Left renal cortex interstitium (tissue), 4 donors: ENCODE measurements around the gene CDCP2. TPM values are rescaled to one million over a fixed set of nuclear protein-coding genes. Genes with fewer than 3 reads are reported as not detected.

Source experiments
- DNase-seq, 4 donors: peaks; one replicate each; pipeline ENCODE4 v3.0.0-alpha.2; 2013; ENCODE audit warnings: low read depth in 4 of 4, low spot score in 2 of 4, missing footprints in 1 of 4
- polyA plus RNA-seq, 4 donors: library from polyadenylated mRNA; unstranded; fragments of 120-200 nt; gene quantifications; one replicate each; pipeline ENCODE4 v1.2.1, GENCODE V29; 2013; ENCODE audit not compliant: insufficient read length in 4 of 4

The CDCP2 gene
- polyA plus RNA-seq, 4 donors, result 0.08 to 0.11 TPM; not detected in 2

- DNase-seq, result no peak
Observed at GRCh38 chr1:54138994-54139393, 13.8 kb downstream of the CDCP2 start.

GRCh38 chr1:54137534-54138061, 15.2 kb downstream of the CDCP2 start:
- DNase-seq, result no peak

GRCh38 chr1:54136963-54137533, 15.8 kb downstream of the CDCP2 start:
- no peak for DNase-seq

GRCh38 chr1:54136269-54136896, 16.4 kb downstream of the CDCP2 start:
- DNase-seq, result no peak

DNA sequence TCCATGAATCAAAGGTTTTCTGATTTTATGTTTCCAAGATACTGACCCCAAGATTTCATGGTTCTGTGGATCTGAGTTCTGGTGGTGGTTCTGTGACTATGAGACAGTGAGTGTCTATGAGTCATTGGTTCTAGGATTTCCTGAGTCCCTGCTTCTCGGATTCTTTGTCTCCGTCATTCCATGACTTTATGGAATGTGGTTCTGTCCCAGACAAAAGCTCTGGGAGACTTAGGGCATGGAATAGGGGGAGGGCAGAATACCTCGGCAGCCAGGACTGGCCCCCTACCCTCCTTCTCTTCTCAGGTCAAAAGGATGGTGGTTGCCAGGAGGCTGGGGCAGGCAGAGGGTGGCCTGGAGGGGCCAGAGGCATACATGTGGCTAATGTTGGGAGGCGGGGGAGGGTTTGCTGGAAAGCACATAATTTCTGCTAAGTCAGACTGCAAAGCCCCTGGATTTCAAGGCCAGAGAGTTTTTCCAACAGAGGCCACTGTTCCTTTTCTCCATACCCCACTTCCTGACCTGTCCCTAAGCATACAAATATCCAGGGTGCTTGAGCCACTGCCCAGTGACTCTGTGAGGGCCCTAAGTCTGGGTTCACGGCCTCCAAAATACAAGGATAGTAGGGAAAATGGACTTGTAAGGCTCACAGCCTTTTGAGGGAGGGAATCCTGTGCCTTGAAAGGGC, 17.2 kb downstream of the CDCP2 start:
- no peak for DNase-seq

DNA sequence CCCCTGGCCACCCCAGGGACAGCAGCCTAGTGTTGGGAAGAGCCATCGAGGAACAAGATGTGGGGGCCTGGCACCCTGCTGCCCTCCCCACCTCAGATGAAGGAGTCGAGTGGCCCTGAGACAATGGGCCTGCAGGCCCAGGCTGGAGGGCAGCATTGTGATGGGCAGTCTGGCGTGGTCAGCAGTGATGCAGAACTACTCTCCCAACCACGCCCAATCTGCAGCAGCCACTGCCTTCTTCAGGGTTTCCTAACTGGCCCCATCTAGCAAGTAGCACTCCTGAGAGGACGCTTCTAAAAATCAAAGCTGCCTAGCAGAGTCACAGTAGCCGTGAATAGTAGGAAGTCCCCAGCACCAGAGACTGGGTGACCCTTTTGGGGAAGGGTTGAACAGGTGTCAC, 18.5 kb downstream of the CDCP2 start:
- DNase-seq, result no peak

- DNase-seq, result no peak
Observed at GRCh38 chr1:54132495-54132894, 20.3 kb downstream of the CDCP2 start.

- no peak for DNase-seq
Observed at GRCh38 chr1:54131419-54131818, 21.4 kb downstream of the CDCP2 start.

DNA sequence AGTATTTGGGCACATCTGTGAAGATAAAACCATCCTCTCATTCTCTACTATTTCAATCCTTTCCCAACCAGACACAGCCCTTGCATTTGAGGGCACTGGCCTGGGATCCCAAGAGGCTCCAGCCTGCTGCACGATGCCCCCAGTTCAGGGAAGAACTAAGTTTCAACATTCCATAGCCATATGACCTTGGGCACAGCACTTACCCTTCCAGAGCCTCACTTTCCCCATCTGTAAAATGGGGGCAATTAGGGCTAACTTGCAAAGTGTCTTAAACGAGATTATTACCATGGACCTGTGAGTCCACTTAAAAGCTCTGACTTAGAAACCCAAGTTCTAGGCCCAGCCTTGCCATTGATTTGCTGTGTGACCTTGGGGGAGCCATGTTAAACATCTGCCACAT, 22.9 kb downstream of the CDCP2 start:
- no peak for DNase-seq

DNA sequence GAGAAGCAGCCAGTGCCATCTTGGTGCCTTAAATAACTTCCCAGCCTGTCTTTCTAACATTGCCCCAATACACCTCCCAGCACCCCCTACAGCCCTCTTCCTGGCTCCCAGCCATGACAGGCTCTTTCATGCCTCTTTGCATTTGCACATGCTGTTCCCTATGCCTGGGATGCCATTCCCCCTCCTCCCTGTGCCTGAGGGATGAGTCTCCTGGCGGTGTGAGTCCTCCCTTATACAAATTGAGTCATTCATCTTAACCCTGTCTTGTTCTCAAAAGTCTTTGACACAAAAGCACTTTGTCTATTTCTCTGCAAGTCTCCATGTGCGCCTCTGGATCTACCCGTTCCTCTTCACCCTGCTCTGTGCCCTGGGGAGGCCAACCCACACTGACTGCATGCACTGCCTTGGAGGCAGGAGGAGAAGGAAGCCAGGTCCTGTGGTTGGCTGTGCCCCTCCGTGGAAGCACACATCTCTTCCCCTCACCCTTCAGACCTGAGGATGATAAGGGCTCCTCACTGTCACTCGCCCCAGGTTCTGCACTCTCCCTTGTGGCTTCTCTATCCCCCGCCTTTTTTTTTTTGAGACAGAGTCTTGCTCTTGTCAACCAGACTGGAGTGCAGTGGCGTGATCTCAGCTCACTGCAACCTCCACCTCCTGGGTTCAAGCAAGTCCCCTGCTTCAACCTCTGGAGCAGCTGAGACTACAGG, 25.1 kb downstream of the CDCP2 start:
- no peak for DNase-seq

GRCh38 chr1:54126271-54126815, 26.5 kb downstream of the CDCP2 start:
- DNase-seq, result no peak

- no peak for DNase-seq
Observed at GRCh38 chr1:54125386-54126070, 27.3 kb downstream of the CDCP2 start.

- DNase-seq, result no peak
Observed at GRCh38 chr1:54124906-54125305, 27.9 kb downstream of the CDCP2 start.

DNA sequence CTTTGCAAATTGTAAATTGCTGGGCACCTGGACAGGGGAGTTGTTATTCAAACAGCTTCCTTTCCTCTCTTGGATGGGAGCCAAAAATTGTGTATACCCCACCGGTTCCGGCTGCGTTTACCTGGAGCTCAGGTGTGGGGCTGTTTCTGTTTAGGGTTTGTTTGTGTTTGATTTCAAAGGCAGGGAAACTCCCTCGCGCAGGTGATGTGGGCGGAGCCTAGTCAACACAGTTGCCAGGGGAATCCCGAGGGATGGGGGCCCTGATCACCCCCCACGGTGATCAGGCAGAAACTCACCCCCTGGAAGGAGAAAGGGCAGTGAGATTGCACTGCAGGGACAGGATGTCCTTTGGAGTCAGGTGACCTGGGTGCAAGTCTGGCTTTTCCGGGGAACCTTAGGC, 28.3 kb downstream of the CDCP2 start:
- DNase-seq, result no peak

DNA sequence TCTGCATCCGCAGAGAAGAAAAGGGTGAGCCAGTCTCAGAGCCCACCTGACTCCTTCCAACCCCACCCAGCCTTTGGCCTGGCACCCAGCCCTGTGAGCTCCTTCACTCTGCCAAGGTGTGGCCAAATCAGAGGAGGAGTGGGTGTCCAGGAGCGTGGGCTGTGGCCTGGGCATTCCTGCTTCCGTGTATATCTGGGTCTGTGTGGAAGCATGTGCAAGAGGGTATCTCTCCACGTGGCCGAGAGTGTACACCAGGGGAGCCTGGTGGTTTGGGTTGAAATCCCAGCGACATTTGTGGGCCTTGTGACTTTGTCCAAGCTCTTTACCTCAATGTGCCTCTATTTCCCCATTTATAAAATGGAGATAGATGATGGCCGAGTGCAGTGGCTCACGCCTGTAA, 29.8 kb downstream of the CDCP2 start:
- no peak for DNase-seq

- DNase-seq, result no peak
Observed at GRCh38 chr1:54122135-54122751, 30.6 kb downstream of the CDCP2 start.

DNA sequence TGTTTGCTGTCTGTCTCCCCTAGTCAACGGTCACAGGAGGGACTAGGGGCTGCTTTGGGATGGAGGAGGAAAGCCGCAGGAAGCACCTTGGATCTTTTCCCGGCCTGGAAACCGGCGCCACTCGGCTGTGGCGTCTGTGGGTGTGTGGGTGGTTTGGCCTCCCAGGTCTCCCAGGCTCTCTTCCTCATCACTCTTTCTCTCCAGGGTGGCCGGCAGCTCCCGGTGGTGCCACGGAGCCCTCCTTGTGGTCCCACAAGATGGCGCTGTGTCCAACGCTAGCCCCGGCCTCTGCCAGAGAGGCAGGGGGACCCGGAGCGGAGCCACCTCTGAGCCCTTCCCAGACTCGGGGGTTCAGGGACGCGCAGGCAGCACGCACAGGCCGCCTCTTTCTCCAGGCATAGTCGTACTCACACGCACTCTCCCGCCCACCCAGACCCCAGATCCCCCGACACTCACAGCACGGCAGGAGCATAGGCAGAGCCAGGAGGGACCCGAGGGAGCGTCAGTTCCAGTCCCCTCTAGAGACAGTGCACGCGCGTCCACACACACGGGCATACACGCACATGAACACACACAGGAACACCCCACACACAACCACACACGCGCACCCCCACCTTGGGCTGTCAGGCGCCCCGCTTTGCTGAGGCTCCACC, 31.2 kb downstream of the CDCP2 start:
- peak in 1 of 4 donors; percentile 73 for DNase-seq

DNA sequence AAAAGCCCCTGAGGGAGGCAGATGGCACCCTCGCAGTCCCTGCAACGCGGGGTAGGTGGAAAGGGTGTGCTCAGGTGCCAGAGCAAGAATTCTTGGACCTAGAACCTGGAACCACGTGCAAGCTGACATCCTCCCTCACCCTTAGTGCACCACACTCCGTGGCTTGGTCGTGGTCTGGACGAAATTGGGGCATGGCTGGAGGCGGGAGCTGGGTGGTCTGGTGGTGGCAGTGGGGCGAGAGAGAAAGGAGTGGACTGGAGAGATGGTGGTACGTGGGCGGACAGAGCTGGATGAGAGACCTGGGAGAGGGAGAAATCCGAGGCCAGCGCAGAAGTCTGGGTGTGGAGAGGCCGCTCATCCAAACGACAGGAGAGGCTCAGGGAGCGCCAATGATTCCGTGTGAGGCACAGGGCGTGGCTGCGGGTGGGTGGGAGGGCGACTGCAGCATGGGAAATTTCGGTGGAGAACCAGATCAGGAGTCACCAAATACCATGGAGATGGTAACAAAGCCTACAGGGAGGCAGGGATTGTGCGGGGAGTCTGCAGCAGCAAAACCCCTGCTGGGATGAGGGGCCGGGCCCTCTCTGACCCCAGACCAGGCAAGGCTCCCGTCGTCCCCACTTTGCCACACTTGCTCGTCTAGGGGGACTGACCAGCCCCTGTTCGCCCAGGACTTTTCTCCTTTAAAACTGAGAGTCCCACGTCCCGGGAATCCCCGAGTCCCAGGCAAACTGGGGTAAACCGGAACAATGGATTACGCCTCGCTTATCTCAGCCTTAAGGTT, 31.9 kb downstream of the CDCP2 start:
- no peak for DNase-seq
